ENCODE results near the gene SPACA4. TPM values are rescaled to one million over a fixed set of nuclear protein-coding genes. Genes with fewer than 3 reads are reported as not detected.
A peak's percentile ranks its signal among the peaks of the same experiment; 100 is the strongest.

SPACA4 gene
- total RNA-seq, 1 donor from 2014 or later: under 0.01 TPM

GRCh38 chr19:48613852-48614435 lies 7.4 kb downstream of the SPACA4 start:
- TF ChIP-seq CTCF (IDR thresholded peaks at IDR 0.05; ENCODE audit: insufficient read depth, low read length, severe bottlenecking): no peak
- peak overlapping the region; percentile 40 for H3K4me3 ChIP-seq (ENCODE audit: low read depth, low read length)
- DNase-seq (ENCODE audit: low read depth) (no peak), FAIRE-seq (no peak)
- peaks cover 28% of the 10 kb centered on the region for H3K36me3 ChIP-seq (ENCODE audit: control insufficient read depth, insufficient read depth, low read length)
- H3K27me3 ChIP-seq (ENCODE audit: control insufficient read depth, insufficient read depth, low read length): no peaks in the 10 kb centered on the region

GRCh38 chr19:48614436-48615230 lies 8.1 kb downstream of the SPACA4 start, which contains the start of gene FAM83E:
Gene FAM83E, minus strand, starts transcription at chr19:48615076. Its CDS starts 1,704 bp downstream, at chr19:48613372.
- peak; percentile 28 for TF ChIP-seq CTCF (IDR thresholded peaks at IDR 0.05; ENCODE audit: insufficient read depth, low read length, severe bottlenecking)
- no peak for FAIRE-seq
- H3K4me3 ChIP-seq (ENCODE audit: low read depth, low read length): peak within 1 kb of the TSS; percentile 40
- H3K36me3 ChIP-seq (ENCODE audit: control insufficient read depth, insufficient read depth, low read length): peaks cover 28% of the 10 kb centered on the region
- H3K27me3 ChIP-seq (ENCODE audit: control insufficient read depth, insufficient read depth, low read length): no peaks in the 10 kb centered on the region
- DNase-seq (ENCODE audit: low read depth): peak; percentile 70

- Histone ChIP-seq H3K27me3 (ENCODE audit: control insufficient read depth, insufficient read depth, low read length) (no peaks in the 10 kb centered on the region), H3K36me3 (ENCODE audit: control insufficient read depth, insufficient read depth, low read length) (peaks cover 28% of the 10 kb centered on the region), H3K4me3 (ENCODE audit: low read depth, low read length) (peak overlapping the region; percentile 40)
- FAIRE-seq: no peak
- no peak for DNase-seq (ENCODE audit: low read depth)
- no peak for TF ChIP-seq CTCF (IDR thresholded peaks at IDR 0.05; ENCODE audit: insufficient read depth, low read length, severe bottlenecking)
Measured at GRCh38 chr19:48615231-48616040, 8.9 kb downstream of the SPACA4 start.

GRCh38 chr19:48616041-48616436 lies 9.5 kb downstream of the SPACA4 start:
- DNase-seq (ENCODE audit: low read depth) (no peak), FAIRE-seq (no peak)
- H3K4me3 ChIP-seq (ENCODE audit: low read depth, low read length): no peak overlapping the region
- H3K36me3 ChIP-seq (ENCODE audit: control insufficient read depth, insufficient read depth, low read length): peaks cover 28% of the 10 kb centered on the region
- TF ChIP-seq CTCF (IDR thresholded peaks at IDR 0.05; ENCODE audit: insufficient read depth, low read length, severe bottlenecking): no peak
- H3K27me3 ChIP-seq (ENCODE audit: control insufficient read depth, insufficient read depth, low read length): no peaks in the 10 kb centered on the region

GRCh38 chr19:48616491-48617056 lies 10.0 kb downstream of the SPACA4 start:
- no peak for TF ChIP-seq CTCF (IDR thresholded peaks at IDR 0.05; ENCODE audit: insufficient read depth, low read length, severe bottlenecking)
- Histone ChIP-seq H3K4me3 (ENCODE audit: low read depth, low read length) (no peak overlapping the region), H3K36me3 (ENCODE audit: control insufficient read depth, insufficient read depth, low read length) (peaks cover 28% of the 10 kb centered on the region), H3K27me3 (ENCODE audit: control insufficient read depth, insufficient read depth, low read length) (no peaks in the 10 kb centered on the region)
- DNase-seq (ENCODE audit: low read depth) (no peak), FAIRE-seq (no peak)

Data from bronchial epithelial cell (primary cell).